GM18520 (cell line): ENCODE data around the gene GGT1.
"Not testable (repeated sequence)": the region's sequence is repeated elsewhere in the genome, so short reads cannot be mapped to it uniquely, and the experiment has no call there.

Experiments used
- ATAC-seq: cut with Tn5 transposase; IDR thresholded peaks from one replicate; pipeline ENCODE4 v1.9.1; 2021; ENCODE audit not compliant: unreplicated experiment

The GGT1 gene

DNA sequence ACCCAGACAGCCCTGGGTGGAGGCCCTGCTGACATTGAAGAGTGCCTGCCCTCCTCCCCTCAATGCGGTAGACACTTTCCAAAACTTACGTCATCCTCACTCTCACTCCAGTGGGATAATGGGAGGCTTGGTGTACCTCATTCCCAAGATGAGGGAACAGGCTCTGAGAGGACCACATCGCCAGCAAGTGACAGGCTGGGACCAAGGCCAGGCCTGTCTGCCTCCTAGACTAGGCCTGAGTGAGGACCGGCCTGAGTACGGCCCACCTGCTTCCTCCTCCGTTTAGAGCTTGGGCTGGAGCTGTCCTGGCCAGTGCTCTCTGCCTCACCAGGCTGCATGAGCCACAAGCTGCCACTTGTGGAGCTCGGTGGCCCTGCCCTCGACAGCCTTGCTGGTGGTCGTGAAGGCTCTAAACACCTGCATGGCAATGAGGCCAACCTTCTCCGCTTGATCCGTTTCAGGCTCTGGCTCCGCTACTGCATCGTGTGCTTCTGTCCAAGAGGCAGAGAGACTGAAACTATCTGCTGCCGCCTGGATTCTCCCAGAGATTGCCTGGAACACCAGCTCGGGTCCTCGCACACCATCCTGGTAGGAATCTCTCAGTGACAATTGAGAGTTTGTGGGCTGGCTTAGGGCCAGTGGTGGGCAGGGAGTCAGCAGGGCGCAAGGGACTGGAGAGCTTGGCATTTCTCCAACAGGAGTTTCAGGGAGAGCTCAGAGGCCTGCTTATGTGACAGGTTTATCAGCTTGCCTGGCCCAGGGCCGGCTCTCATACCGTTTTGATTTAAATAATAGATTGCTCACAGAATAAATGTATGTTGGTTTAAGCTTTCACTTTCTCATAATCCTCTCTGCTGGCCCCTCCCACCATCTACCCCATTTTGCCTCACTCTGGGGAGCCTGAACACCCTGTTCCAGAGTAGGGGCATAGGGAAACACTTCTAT lies 19.5 kb upstream of the GGT1 start:
- no peak for ATAC-seq

DNA sequence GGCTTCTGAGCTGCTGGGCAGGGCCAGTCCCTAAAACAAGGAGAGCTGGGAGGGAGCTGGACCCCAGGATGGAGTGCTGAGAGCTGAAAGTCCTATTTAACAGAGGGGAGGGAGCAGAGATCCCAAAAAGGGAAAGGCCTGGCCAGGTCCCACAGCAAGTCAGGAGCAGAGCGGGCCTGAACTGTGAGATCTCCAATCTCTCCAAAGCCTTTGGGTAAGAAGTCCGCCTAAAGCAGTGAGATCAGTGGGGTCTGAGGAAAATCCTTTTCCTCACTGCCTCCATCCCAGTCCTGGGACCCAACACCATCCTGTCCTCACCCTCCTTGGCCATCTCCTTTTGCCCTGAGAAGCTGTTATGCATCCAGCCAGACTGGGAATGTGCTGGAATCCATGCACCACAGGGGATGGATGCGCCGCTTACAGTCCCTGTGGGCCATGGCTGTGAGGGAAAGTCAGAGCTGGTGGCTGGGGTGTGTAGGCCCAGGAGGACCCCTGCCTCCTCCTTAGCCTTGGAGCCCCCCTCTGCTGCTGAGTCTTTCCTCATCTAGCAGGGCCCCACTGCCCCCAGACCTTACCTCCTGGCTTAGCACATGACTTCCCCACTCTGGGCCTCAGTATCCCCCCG lies 18.7 kb upstream of the GGT1 start:
- no peak for ATAC-seq

DNA sequence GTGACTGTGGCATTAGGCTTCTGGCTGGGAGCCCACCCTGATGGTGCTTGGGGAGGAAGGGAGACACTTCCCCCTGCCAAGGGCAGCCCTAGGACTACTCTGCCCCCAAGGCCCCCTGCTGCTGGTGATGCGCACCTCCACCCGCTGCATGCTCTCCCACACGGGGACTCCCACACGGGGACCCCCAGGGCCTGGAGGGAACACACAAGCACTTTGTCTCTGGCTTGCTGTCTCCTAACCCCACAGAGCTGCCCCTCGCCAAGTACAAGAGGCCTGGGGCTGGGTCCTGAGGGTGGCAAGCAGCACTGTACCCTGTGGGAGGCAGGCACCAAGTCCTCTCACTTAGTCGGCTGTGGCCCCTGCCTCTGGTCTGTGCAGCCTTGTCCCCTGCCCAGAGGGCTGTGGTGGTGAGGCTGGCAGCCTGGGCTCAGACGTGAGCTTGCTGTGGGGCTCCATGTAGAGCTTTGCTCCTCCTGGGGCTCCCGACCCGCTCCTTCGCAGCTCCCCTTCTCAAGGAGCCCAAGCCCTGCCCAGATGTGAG lies 18.1 kb upstream of the GGT1 start:
- no peak for ATAC-seq

DNA sequence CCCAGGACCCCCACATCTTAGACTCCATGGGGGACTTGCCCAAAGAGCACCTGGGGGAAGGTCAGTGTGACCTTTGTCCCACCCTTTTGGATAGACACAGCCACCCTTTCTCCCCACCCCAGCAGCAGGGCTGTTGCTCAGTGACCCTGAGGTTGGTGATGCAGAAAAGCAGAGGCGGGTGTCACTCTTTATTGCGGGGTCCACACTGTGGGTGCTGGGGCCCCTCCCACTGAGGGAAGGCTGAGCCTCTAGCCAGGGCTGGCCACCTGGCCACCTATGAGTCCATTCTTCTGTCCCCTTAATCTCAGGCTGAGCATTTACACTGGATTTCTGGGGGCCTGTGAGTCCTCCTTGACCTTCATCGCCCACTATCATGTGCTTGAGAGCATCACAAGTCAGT lies 17.5 kb upstream of the GGT1 start:
- ATAC-seq: no peak

DNA sequence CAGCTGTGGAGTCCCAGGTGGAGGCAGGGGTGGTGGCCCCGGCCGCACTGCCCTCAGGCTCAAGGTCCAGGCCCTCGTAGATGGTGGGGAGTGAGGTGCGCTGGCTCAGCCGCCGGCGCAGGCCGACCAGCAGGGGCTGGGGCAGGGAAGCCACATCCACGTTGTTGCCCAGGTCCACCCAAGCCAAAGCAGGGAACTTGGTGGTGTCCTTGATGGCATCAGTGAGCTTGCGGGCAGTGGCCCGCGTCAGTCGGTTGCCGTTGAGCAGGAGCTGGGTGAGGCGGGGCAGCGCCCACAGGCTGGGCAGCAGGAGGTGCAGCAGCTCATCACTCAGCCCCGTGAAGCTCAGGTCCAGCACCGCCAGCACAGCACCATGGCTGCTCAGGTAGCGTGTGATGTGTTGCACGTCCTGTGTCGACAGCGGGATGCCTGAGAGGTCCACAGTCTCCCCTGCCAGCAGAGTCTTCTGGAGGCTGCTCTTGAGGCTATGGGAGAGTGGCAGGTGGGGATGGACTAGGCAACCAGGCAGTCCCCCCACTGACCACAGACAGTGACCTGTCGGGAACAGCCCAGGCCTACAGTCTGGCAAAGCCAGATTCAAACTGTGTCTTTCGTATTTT lies 17.0 kb upstream of the GGT1 start:
- no peak for ATAC-seq

DNA sequence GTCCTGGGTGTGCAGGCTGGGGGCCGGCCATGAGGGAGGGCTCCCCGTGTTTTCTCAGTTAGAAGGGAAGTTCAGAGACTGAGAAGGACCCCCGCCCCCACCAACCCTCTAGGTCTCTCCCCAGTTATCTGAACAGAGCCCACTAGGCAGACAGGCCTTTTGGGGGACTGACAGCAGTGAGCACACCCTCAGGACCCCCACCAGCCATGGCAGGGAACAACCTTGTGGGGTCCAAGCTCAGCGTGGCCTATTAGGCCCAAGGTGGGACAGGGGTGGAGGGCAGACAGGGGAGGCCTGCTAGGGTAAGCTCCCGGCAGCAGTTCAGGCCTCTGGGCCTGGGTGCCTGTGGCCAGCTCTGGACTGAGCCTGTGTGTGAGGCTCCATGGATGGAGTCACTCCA lies 15.7 kb upstream of the GGT1 start:
- no peak for ATAC-seq

DNA sequence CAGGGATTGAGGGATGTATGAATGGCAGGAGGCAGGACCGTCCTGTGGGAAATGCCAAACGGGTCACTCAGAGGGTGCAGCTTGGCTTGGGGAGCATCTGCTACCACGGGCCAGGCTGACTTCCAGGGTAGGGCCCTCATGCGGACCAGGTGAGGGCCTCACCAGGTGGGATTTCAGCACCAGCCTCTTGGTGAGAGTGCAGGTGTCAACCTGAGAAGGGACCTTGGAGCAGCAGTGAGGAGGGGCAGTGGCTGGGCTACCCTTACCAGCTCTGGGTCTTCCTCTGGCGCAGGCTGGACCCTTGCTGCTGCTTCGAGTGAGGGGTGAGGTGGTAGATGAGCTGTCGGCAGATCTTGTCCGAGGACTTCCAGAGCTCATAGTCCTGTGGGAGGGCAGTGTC lies 15.0 kb upstream of the GGT1 start:
- ATAC-seq: no peak

DNA sequence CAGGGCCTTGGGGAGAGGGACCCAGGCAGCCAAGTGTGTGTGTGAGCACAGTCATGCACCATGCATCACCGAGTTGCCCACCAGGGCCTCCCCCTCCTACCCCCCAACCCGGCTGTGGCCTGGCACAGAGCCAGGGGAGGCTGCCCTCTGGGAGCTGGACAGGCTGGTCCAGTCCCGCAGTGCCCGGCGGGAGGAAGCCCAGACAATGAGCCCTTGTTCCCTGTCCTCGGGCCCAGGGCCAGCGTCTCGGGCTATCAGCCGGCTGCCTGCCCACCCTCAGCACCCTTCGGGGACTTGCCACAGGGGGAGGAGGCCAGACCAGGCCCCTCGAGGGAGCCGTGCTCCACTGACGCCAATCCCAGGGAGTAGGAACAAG lies 14.6 kb upstream of the GGT1 start:
- ATAC-seq: no peak

DNA sequence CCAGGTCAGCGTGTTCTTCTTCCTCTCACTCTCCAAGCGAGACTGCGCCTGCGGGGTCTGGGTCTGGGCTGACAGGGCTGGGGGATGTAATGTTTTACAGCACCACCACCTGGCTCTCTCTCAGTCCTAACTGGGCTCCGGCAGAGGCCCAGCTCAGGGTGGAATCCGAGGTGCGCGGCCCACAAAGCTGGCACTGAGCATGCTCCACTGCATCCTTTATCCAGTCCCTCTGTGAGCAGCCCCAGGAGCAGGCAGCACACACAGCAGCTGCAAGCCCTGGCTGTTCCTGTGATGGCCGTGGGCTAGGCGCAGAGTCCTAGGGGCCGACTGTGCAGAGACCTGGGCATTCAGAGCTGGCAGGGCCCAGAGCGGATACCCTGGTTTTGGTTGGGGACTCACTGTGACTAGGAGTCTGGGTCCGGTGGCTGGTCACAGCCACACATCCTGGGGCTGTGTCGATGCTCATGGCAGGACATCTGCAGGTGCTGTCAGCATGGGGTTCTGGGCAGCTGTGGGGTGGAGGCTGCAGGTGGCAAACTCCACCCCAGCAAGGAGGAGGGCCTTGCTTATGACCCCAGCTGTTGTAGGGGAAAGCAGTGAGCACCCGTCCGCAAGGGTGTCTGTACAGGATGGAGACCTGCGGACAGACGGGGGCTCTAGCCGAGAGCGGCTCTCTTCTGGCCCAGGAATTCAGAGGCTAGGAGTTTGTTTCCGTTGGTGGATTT lies 14.1 kb upstream of the GGT1 start:
- ATAC-seq: no peak

DNA sequence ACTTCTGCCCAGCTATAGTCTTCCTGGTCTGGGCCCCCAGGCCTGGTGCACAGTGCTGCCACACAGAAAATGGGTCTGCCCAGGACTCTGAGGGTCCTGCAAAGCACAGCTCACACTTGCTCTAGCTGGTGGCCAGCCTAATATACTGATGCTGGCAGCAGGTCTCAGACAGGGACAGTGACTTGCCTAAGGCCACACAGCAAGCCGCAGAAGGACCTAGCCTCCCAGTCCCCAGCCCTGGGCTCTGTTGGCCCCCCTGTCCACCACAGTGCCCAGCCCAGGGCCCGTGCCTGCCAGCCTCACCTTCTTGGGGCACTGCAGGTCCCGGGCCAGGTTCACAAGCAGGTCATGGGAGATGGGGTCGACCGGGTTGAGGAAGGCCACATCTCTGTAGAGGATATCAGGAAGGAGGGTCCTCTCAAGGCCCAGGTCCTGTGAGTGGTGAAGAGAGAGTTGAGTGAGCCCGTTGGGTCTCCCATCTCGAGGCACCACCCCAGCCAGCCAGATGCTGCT lies 13.4 kb upstream of the GGT1 start:
- ATAC-seq: no peak

DNA sequence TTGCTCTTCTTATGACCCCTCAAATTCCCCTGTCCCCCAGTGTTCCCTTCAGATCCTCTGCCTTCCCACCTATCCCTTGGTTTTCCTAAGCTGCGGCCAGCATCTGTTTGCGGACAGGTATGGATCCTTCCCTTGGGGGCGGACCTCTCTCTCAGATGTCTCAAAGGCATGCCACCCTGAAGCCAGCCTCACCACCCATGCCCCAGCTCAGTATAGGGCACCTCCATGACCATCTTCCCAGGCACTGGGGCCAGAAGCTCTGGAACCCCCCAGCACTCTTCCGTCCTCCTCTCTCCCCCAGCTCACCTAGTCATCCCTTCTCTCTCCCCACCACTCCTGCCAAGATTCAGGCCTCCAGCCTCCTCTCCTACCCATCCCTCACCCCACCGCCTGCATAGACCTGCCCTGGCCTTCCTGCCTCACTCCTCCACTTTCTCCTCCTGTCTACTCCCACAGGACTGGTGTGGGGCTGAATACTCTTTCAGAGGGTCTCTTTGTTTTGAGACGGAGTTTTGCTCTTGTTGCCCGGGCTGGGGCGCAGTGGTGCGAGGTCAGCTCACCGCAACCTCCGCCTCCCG lies 12.3 kb upstream of the GGT1 start:
- no peak for ATAC-seq

DNA sequence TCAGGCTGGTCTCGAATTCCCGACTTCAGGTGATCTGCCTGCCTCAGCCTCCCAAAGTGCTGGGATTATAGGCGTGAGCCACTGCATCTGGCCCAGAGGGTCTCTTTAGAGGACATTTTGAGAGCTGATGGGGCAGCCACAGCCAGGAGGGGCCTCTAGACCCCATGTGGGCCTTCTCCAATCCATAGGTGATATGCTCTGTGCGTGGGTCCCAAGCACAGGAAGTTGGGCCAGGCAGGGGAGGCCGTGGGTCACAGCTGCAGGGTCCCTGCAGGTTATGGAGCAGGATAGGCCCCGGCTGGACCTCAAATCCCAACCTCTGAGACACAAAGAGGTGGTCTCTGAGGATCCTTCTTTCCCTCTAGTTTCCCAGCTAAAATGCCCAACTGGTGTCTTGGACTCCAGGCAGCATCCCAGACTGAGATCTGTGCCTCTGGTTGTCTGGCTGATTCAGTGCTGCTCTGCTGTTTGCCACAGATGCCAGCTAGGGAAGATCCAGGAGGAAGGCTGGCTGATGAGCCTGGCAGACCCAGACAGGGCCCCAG lies 11.6 kb upstream of the GGT1 start:
- ATAC-seq: no peak

DNA sequence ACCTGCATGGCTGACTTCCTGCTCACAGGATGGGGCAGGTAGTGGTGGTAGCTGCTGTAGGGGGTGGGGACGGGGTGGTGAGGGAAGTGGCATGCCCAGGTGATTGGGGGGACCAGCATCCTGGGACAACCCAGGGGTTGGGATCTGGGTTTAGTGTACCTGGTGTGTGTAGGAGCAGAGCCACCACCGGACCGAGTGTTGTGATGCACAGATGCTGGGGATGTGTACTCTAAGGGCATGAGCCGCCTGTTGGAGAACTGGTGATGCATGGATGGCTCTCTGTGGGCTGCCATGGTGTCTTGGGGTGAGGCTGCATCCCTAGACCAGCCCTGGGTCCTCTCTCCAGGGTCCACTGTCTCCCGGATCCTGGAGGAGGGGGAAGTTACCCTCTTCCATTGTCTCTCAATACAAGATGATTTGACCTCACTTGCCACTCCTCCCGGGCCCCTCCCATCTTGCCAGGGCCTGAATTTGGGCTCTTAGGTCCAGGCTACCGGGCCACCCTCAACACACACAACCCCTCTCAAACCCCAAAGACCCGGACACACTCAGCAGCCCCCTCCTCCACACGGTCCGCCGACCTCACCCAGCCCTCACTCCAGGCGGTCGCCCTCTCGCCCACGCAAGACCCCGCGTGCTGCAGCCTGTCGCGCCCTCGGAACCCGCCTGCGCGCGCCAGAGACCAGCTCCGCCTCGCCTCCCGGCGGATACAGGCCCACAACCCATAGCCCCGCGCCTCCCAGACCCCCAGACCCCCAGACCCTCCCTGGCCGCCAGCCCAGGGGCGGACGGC lies 10.7 kb upstream of the GGT1 start:
- no peak for ATAC-seq

DNA sequence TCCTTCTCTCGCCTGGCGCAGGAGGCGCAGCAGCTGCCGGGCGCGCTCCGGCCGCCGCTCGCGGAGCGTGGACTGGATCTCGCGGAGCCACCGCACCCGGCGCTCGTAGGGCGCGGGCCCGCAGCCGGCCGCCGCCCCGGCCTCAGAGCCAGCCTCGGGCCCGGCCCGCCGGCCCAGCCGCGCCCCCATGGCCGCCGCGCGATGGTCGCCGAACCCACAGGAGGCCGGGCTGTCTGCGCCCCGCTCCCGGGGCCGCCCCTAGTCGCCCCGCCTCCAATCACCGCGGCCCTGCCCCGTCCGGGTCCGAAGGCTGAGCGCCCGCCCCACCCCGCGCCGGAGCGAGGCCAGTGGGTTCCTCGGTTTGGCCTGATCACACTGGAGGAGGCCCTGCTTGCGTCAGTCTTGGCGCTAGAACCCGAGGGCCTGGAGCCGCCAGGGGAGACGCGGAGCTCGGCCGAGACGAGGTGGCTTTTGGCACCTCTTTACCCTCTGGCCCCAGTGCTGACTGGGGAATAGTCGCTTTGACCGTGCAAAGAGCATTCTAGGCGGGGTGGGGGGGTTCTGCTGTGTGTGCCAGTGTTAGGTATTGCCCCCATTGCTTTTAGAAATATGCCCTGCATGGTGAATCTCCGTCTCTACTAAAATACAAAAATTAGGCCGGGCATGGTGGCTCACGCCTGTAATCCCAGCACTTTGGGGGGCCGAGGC lies 10.0 kb upstream of the GGT1 start, which contains the start of gene LRRC75B:
TSS of gene LRRC75B (minus strand) at position 223 of the 708 bp plus-strand sequence. CDS start at position 189, 34 bp downstream.
- peak; percentile 61 for ATAC-seq

DNA sequence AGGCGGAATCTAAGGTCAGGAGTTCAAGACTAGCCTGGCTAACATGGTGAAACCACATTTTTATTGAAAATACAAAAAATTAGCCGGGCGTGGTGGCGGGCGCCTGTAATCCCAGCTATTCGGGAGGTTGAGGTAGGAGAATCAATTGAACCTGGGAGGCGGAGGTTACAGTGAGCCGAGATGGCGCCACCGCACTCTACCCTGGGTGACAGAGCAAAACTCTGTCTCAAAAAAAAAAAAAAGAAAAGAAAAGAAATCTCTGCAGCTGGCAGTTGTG lies 9.5 kb upstream of the GGT1 start:
- ATAC-seq: not testable (repeated sequence)

DNA sequence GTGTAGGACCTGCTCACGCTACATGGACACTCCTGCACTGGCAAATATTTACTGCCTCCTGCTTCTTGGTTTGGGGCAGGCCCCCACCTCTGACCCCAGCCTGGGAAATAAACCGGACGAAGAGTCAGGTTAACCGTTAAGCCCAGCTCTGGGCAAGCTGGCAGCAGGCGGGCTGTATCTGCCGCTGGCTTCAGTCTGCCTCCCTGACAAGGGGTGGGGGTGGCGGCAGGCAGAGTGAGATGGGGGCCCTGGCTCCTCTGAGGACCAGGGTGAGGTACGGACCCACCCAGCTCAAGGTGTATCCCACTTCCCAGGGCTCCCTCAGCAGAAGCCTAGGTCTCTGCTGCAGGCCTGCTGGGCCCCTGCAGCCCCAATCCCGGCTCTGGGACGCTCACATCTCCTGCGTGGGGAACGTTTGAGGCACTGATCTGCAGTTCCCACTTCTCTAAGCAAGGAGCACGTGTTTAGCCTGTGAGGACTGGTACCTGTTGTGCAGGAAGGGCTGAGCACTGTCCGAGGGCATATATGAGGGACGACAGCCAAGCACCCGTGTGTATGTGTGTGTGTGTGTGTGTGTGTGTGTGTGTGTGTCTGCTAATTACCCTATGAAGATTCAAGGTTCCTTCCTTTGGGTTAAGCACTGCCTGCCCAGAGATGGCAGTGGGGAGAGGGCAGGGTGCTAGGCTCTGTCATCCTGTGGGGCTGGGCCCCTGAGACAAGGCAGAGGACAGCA lies 9.0 kb upstream of the GGT1 start:
- ATAC-seq: no peak

DNA sequence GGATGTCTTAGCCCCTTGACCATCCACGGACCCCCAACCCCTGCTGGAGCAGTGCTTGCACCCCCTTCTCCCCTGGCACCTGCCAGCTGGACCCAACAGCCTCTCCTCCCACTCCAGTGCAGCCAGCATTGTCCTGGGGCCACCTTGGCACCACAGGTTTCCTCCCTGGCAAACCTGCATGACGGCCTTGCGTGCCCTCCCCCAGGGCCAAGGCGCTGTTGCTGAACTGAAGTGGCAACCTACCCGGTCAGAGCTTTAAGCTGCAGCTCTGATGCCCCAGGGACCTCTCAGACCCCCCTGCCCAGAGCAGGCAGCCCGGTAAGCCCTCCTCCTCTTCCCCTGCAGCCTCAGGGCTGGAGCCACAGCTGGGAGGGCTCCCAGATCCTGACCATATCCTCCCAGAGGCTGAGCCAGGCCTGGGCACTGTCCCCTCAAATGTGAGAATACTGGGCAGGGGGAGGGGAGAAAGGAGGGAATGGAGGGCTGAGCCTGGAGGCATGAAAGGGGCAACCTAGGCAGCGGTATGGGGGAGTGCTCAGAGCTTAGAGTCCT lies 8.3 kb upstream of the GGT1 start:
- ATAC-seq: no peak

DNA sequence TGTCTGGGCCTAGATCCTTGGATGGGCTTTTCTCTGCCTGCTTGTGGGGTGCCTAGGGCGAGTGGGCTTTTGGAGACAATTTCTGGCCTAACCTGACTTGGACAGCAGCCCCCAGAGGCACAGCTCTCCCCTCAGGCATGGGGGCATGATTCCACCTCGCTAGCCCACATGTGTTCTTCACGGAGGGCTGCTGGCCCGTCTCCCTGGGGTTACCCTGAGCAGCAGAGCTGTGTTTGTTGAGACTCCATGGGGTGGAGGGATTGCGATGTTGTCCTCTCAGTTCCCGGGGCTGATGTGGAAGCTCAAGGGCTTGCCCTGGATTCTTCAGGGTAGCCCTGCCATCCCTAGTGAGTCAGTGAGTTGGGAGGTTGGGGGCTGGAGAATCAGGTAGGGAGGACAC lies 7.8 kb upstream of the GGT1 start:
- ATAC-seq: no peak
